SK-N-MC (cell line): Measurements from ENCODE around the gene ZNF268.

Source experiments
- DNase-seq: peaks from one replicate; pipeline ENCODE4 v3.0.0-alpha.2; 2011; ENCODE audit warnings: low read depth, low spot score
- H3K27ac ChIP-seq: fragments of 200-600 bp; sonication (generic); 2 replicates; pipeline ENCODE4 v1.5.1; 2016; ENCODE audit warnings: mixed run types
- H3K36me3 ChIP-seq: fragments of 200-600 bp; sonication (generic); 2 replicates; pipeline ENCODE4 v1.6.1; 2017; ENCODE audit warnings: antibody characterized with exemption, low read length, mixed read lengths; ENCODE audit not compliant: insufficient read depth
- H3K4me3 ChIP-seq: fragments of 200-600 bp; sonication (generic); 2 replicates; pipeline ENCODE4 v1.5.1; 2016
- H3K9ac ChIP-seq: fragments of 200-600 bp; sonication (generic); 2 replicates; pipeline ENCODE4 v1.8.0; 2017; ENCODE audit warnings: mixed run types, mixed read lengths; ENCODE audit not compliant: insufficient read length
- H3K9me3 ChIP-seq: fragments of 200-600 bp; sonication (generic); 2 replicates; pipeline ENCODE4 v1.6.1; 2017; ENCODE audit warnings: low read depth, mild to moderate bottlenecking, antibody characterized with exemption, low read length, moderate library complexity, mixed read lengths
- EZH2 ChIP-seq: fragments of 200-600 bp; sonication (generic); IDR thresholded peaks from one replicate; pipeline ENCODE4 v1.6.1; 2017; ENCODE audit warnings: antibody characterized with exemption
- FOXP2 ChIP-seq: optimal IDR thresholded peaks from 2 replicates; pipeline ENCODE3; 2011; ENCODE audit warnings: mild to moderate bottlenecking, moderate library complexity; ENCODE audit not compliant: insufficient read depth; ENCODE audit errors: extremely low read length, control extremely low read depth
- POLR2AphosphoS5 ChIP-seq: IDR thresholded peaks from 2 replicates; pipeline ENCODE4 v1.6.1; 2012; ENCODE audit warnings: mild to moderate bottlenecking, low read depth, low read length, borderline replicate concordance

Gene ZNF268

GRCh38 chr12:133190176-133190575, 8.9 kb downstream of the ZNF268 start:
- no peak overlapping the region for H3K27ac ChIP-seq
- TF ChIP-seq FOXP2: no peak
- TF ChIP-seq POLR2AphosphoS5: no peak
- no peak for TF ChIP-seq EZH2
- peaks cover 48% of the 10 kb centered on the region for H3K9me3 ChIP-seq
- no peak for DNase-seq
- H3K9ac ChIP-seq: no peak overlapping the region
- H3K36me3 ChIP-seq: peaks cover 100% of the 10 kb centered on the region
- no peak overlapping the region for H3K4me3 ChIP-seq

DNA sequence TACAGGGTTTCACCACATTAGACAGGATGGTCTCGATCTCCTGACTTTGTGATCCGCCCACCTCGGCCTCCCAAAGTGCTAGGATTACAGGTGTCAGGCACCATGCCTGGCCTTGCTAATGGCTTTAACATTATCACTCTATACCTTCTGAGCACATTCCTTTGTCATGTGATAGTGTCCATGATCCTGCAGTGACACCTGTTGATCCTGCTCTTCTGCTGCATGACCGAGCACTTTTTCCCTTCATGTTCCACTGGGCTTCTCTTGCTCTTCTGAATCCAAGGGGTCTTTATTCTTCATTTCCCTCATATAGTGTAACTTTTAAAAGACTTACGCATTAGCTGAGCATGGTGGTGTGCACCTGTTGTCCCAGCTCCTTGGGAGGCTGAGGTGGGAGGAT, 11.6 kb downstream of the ZNF268 start:
- Histone ChIP-seq H3K4me3 (no peak overlapping the region), H3K36me3 (peaks cover 85% of the 10 kb centered on the region), H3K27ac (no peak overlapping the region), H3K9me3 (peaks cover 47% of the 10 kb centered on the region), H3K9ac (no peak overlapping the region)
- no peak for DNase-seq
- TF ChIP-seq POLR2AphosphoS5: no peak
- TF ChIP-seq EZH2: no peak
- TF ChIP-seq FOXP2: no peak

DNA sequence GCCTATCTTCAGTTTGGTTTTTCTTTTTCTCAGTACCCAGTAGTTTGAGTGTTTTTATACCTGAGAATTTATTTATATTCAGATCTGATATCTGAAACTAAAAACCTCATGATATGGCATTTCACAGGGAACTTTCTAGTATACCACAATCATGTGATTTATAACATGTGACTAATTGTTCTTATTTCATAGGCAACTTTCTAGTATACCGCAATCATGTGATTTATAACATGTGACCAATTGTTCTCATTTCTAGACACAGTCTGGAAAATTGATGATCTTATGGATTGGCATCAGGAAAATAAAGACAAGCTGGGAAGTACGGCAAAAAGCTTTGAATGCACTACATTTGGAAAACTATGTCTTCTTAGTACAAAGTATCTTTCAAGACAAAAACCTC, 20.6 kb downstream of the ZNF268 start:
- Histone ChIP-seq H3K4me3 (no peak overlapping the region), H3K9me3 (peaks cover 46% of the 10 kb centered on the region), H3K9ac (no peak overlapping the region), H3K27ac (no peak overlapping the region), H3K36me3 (peaks cover 46% of the 10 kb centered on the region)
- no peak for TF ChIP-seq POLR2AphosphoS5
- TF ChIP-seq FOXP2: no peak
- no peak for TF ChIP-seq EZH2
- no peak for DNase-seq

DNA sequence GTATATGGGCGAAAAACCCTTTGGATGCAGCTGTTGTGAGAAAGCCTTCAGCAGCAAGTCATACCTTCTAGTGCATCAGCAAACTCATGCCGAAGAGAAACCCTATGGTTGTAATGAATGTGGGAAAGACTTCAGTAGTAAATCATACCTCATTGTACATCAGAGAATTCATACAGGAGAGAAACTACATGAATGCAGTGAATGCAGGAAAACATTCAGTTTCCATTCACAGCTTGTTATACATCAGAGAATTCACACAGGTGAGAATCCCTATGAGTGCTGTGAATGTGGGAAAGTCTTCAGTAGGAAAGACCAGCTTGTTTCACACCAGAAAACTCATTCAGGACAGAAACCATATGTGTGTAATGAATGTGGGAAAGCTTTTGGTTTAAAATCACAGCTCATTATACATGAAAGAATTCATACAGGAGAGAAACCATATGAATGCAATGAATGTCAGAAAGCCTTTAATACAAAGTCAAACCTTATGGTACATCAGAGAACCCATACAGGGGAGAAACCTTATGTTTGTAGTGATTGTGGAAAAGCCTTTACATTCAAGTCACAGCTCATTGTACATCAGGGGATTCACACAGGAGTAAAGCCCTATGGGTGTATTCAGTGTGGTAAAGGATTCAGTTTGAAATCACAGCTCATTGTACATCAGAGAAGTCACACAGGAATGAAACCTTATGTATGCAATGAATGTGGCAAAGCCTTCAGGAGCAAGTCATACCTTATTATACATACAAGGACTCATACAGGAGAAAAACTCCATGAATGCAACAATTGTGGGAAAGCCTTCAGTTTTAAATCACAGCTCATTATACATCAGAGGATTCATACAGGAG, 21.4 kb downstream of the ZNF268 start:
- Histone ChIP-seq H3K9ac (no peak overlapping the region), H3K27ac (no peak overlapping the region), H3K4me3 (peak overlapping the region; percentile 41), H3K36me3 (peaks cover 46% of the 10 kb centered on the region), H3K9me3 (peaks cover 46% of the 10 kb centered on the region)
- no peak for DNase-seq
- TF ChIP-seq FOXP2 (no peak), EZH2 (no peak), POLR2AphosphoS5 (no peak)

- no peak overlapping the region for H3K9ac ChIP-seq
- no peak overlapping the region for H3K27ac ChIP-seq
- peaks cover 46% of the 10 kb centered on the region for H3K36me3 ChIP-seq
- peaks cover 46% of the 10 kb centered on the region for H3K9me3 ChIP-seq
- no peak for DNase-seq
- H3K4me3 ChIP-seq: peak overlapping the region; percentile 35; the same call in 1 of the 2 replicates
- TF ChIP-seq POLR2AphosphoS5: no peak
- no peak for TF ChIP-seq FOXP2
- no peak for TF ChIP-seq EZH2
Observed at GRCh38 chr12:133203344-133204263, 22.3 kb downstream of the ZNF268 start.

DNA sequence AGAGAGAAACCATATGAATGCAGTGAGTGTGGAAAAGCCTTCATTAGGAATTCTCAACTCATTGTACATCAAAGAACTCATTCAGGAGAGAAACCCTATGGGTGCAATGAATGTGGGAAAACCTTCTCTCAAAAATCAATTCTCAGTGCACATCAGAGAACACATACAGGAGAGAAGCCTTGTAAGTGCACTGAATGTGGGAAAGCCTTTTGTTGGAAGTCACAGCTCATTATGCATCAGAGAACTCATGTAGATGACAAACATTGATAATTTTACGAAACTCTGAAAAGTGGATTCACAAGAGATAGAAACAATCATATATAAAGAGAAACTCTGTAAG, 22.9 kb downstream of the ZNF268 start:
- Histone ChIP-seq H3K9ac (no peak overlapping the region), H3K9me3 (peaks cover 46% of the 10 kb centered on the region), H3K36me3 (peaks cover 46% of the 10 kb centered on the region), H3K4me3 (peak overlapping the region; percentile 11; the same call in 1 of the 2 replicates), H3K27ac (no peak overlapping the region)
- no peak for DNase-seq
- TF ChIP-seq POLR2AphosphoS5: no peak
- TF ChIP-seq FOXP2: no peak
- TF ChIP-seq EZH2: no peak

GRCh38 chr12:133206390-133206789, 25.1 kb downstream of the ZNF268 start:
- peaks cover 34% of the 10 kb centered on the region for H3K36me3 ChIP-seq

DNA sequence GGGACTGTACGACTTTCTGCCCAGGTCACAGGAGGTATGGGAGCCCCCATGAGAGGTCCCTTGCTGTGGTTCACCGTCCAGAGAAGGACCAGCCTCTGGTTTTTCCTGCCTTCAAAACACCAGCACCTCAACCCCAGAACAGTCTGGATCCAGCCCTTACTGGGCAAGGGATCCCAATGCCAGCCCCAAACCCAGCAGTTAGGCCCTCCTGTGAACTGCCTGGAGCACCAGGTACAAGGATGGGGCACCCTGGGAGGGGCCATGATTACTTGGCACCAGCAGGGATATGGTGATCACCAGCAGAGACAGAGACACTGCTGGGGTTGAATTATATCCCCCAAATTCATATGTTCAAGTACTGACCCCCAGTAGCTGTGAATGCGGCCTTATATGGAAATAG, 34.4 kb downstream of the ZNF268 start:
- DNase-seq: no peak
- no peak for TF ChIP-seq POLR2AphosphoS5
- TF ChIP-seq EZH2: no peak
- TF ChIP-seq FOXP2: no peak
- no peaks in the 10 kb centered on the region; the same call in 1 of the 2 replicates for H3K9me3 ChIP-seq

More at GRCh38 chr12:133206390-133206789, 25.1 kb downstream of the ZNF268 start:
- no peak overlapping the region for H3K9ac ChIP-seq
- peaks cover 43% of the 10 kb centered on the region for H3K9me3 ChIP-seq
- no peak for DNase-seq
- TF ChIP-seq POLR2AphosphoS5: no peak
- TF ChIP-seq EZH2: no peak
- TF ChIP-seq FOXP2: no peak
- H3K4me3 ChIP-seq: no peak overlapping the region
- no peak overlapping the region for H3K27ac ChIP-seq

More for the DNA sequence above, 34.4 kb downstream of the ZNF268 start:
- Histone ChIP-seq H3K27ac (no peak overlapping the region), H3K4me3 (no peak overlapping the region), H3K36me3 (no peaks in the 10 kb centered on the region), H3K9ac (no peak overlapping the region)
